DOHH2 (cell line): Measurements from ENCODE around the gene LARGE1.

Experiments
- H3F3A ChIP-seq: fragments of 200-600 bp; sonication (generic), shearing (Covaris generic); 2 replicates; pipeline ENCODE4 v1.6.0; 2016; ENCODE audit warnings: antibody characterized with exemption, mild to moderate bottlenecking; ENCODE audit not compliant: control insufficient read depth, insufficient read depth
- H3K27ac ChIP-seq: fragments of 200-600 bp; sonication (generic); 2 replicates; pipeline ENCODE4 v1.5.1; 2014; ENCODE audit warnings: low read depth, mild to moderate bottlenecking, low read length, moderate library complexity
- H3K27me3 ChIP-seq: fragments of 200-600 bp; sonication (generic); 2 replicates; pipeline ENCODE4 v1.6.1; 2014; ENCODE audit warnings: mild to moderate bottlenecking, low read length, mixed read lengths; ENCODE audit not compliant: control insufficient read depth
- H3K36me3 ChIP-seq: fragments of 200-600 bp; sonication (generic); 2 replicates; pipeline ENCODE4 v1.6.1; 2014; ENCODE audit warnings: mild to moderate bottlenecking, low read length, moderate library complexity, mixed read lengths; ENCODE audit not compliant: control insufficient read depth
- H3K4me1 ChIP-seq: fragments of 200-600 bp; sonication (generic); 2 replicates; pipeline ENCODE4 v1.6.1; 2014; ENCODE audit warnings: mild to moderate bottlenecking, low read length, mixed read lengths; ENCODE audit not compliant: control insufficient read depth
- H3K4me2 ChIP-seq: fragments of 200-600 bp; sonication (generic); 2 replicates; pipeline ENCODE4 v1.6.0; 2014; ENCODE audit warnings: mild to moderate bottlenecking, low read length, moderate library complexity
- H3K4me3 ChIP-seq: fragments of 200-600 bp; sonication (generic); 2 replicates; pipeline ENCODE4 v1.5.1; 2014; ENCODE audit warnings: mild to moderate bottlenecking, low read length, mixed read lengths
- H3K79me2 ChIP-seq: fragments of 200-600 bp; sonication (generic); 2 replicates; pipeline ENCODE4 v1.6.1; 2014; ENCODE audit warnings: mild to moderate bottlenecking, low read length, mixed read lengths; ENCODE audit not compliant: control insufficient read depth
- H3K9me2 ChIP-seq: fragments of 200-600 bp; sonication (generic); replicated peaks from 2 replicates; pipeline ENCODE4 v1.6.1; 2014; ENCODE audit warnings: mild to moderate bottlenecking, low read length, mixed read lengths; ENCODE audit not compliant: control insufficient read depth
- H3K9me3 ChIP-seq: fragments of 200-600 bp; sonication (generic); 2 replicates; pipeline ENCODE4 v1.6.1; 2014; ENCODE audit warnings: antibody characterized with exemption, low read length, mixed read lengths; ENCODE audit not compliant: control insufficient read depth, insufficient read depth
- H4K20me1 ChIP-seq: fragments of 200-600 bp; sonication (generic); 2 replicates; pipeline ENCODE4 v1.6.0; 2014; ENCODE audit warnings: low read depth, mild to moderate bottlenecking, antibody characterized with exemption, low read length, moderate library complexity; ENCODE audit not compliant: control insufficient read depth, insufficient read depth
- EZH2phosphoT487 ChIP-seq: fragments of 200-600 bp; sonication (generic); IDR thresholded peaks from 2 replicates; pipeline ENCODE4 v1.6.1; 2017; ENCODE audit warnings: borderline replicate concordance, mild to moderate bottlenecking, antibody characterized with exemption, low read length, moderate library complexity, mixed read lengths
- TF ChIP-seq, protein P1 (sequence below): fragments of 200-600 bp; sonication (generic); IDR thresholded peaks from one replicate; pipeline ENCODE4 v1.5.1; 2014; ENCODE audit warnings: antibody characterized with exemption, mild to moderate bottlenecking, low read depth, low read length; ENCODE audit not compliant: poor library complexity, severe bottlenecking

LARGE1 gene

DNA sequence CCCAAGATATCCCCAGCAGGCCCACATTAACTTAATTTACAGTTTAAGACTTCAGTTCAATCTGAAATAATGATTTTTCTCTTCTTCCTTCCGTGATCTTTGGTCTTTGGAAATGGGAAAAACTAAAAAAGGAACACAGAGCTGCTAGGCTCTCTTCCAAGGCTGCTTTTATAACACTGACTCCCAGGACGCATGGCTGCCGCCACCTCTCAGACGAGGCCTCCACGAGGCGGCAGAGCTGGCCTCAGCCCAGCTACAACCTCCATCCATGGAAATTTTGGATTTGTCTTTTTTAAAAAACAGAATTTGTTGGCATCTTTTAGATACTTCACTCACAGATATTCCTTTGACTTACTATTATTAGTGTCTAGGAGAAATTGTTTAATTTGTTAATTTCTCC lies 476.6 kb downstream of the LARGE1 start:
- H3K27ac ChIP-seq, result no peak overlapping the region
- no peak overlapping the region for H3K4me2 ChIP-seq
- no peaks in the 10 kb centered on the region for H3K36me3 ChIP-seq
- no peaks in the 10 kb centered on the region for H3K4me1 ChIP-seq
- H3K9me2 ChIP-seq, result no peaks in the 10 kb centered on the region
- H3F3A ChIP-seq, result no peaks in the 10 kb centered on the region
- no peak overlapping the region for H3K4me3 ChIP-seq
- H3K27me3 ChIP-seq, result peaks cover 9% of the 10 kb centered on the region
- no peaks in the 10 kb centered on the region for H3K79me2 ChIP-seq
- TF ChIP-seq EZH2phosphoT487, result no peak
- TF ChIP-seq, protein P1, sequence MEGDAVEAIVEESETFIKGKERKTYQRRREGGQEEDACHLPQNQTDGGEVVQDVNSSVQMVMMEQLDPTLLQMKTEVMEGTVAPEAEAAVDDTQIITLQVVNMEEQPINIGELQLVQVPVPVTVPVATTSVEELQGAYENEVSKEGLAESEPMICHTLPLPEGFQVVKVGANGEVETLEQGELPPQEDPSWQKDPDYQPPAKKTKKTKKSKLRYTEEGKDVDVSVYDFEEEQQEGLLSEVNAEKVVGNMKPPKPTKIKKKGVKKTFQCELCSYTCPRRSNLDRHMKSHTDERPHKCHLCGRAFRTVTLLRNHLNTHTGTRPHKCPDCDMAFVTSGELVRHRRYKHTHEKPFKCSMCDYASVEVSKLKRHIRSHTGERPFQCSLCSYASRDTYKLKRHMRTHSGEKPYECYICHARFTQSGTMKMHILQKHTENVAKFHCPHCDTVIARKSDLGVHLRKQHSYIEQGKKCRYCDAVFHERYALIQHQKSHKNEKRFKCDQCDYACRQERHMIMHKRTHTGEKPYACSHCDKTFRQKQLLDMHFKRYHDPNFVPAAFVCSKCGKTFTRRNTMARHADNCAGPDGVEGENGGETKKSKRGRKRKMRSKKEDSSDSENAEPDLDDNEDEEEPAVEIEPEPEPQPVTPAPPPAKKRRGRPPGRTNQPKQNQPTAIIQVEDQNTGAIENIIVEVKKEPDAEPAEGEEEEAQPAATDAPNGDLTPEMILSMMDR, result no peak
- no peaks in the 10 kb centered on the region for H3K9me3 ChIP-seq
- H4K20me1 ChIP-seq, result no peaks in the 10 kb centered on the region

DNA sequence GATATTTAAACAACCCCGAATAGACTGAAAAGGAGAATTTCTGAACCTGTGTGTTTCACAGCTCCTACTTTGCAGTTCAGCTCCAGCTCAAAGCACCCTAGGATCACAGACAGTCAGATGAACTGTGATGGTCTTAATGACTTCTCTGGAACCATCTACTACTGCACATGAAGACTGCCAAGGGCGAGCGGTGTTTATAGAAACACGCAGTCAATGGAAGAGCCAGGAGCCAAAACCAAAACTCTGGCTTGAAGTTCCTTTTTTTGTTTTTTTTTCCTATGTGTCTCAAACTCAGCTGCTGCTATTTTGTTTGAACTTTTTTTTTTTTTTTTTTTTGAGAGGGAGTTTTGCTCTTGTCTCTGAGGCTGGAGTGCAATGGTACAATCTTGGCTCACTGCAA lies 479.5 kb downstream of the LARGE1 start:
- H3K4me2 ChIP-seq, result no peak overlapping the region
- no peak overlapping the region for H3K4me3 ChIP-seq
- H3K9me2 ChIP-seq, result no peaks in the 10 kb centered on the region
- TF ChIP-seq EZH2phosphoT487, result no peak
- TF ChIP-seq, protein P1, result no peak
- H3K4me1 ChIP-seq, result no peaks in the 10 kb centered on the region
- H3K79me2 ChIP-seq, result no peaks in the 10 kb centered on the region
- H4K20me1 ChIP-seq, result no peaks in the 10 kb centered on the region
- H3K9me3 ChIP-seq, result no peaks in the 10 kb centered on the region
- H3K27me3 ChIP-seq, result peaks cover 10% of the 10 kb centered on the region; the same call in 1 of the 2 replicates
- no peaks in the 10 kb centered on the region for H3K36me3 ChIP-seq
- H3K27ac ChIP-seq, result no peak overlapping the region
- H3F3A ChIP-seq, result no peaks in the 10 kb centered on the region

DNA sequence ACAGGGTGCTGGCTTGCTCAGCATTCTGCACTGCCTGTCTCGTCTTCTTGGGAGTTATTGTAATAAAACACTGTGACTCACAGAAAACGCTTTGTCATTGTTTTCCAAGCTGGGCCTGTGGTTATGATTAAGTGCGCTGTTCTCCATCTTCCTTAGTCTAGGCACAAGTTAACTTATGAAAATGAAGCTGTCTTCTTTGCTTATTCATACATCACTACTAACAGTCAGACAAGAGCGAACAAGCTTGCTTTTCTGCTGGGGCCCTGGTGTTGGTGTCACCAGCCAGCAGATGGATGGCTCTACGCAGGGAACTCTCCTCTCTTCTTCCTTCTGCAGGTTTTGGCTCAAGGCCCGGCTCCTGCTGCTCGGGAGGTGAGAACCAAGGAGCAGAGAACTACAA lies 482.0 kb downstream of the LARGE1 start:
- no peak overlapping the region for H3K27ac ChIP-seq
- no peaks in the 10 kb centered on the region for H3K9me2 ChIP-seq
- H3K4me1 ChIP-seq, result no peaks in the 10 kb centered on the region
- H3K4me3 ChIP-seq, result no peak overlapping the region
- H3K4me2 ChIP-seq, result no peak overlapping the region
- H3K36me3 ChIP-seq, result no peaks in the 10 kb centered on the region
- no peak for TF ChIP-seq EZH2phosphoT487
- TF ChIP-seq, protein P1, result no peak
- no peaks in the 10 kb centered on the region for H4K20me1 ChIP-seq
- H3K9me3 ChIP-seq, result no peaks in the 10 kb centered on the region
- peaks cover 13% of the 10 kb centered on the region; the same call in 1 of the 2 replicates for H3K27me3 ChIP-seq
- no peaks in the 10 kb centered on the region for H3F3A ChIP-seq
- no peaks in the 10 kb centered on the region for H3K79me2 ChIP-seq

DNA sequence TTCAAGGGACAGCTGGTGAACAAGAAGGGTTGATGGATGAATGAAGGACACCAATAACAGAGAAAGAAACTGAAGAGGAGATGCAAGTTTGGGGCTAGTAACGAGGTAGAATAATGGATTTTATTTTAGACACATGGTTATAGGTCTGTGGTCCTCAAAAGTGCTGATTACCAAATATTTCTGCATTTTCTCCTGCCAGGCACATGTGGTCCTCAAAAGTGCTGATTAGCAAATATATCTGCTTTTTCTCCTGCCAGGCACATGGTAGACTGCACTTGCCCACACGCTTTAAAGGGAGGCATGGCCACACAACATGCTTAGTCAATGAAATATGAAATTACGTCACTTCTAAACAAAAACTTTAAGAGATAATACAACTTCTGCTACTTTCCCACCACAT lies 489.0 kb downstream of the LARGE1 start:
- Histone ChIP-seq H3K4me2 (no peak overlapping the region), H3K4me1 (no peaks in the 10 kb centered on the region), H3K27me3 (0 out of 2 replicates have a peak, but pooled peaks cover 5% of the 10 kb centered on the region), H3K36me3 (no peaks in the 10 kb centered on the region), H3K79me2 (no peaks in the 10 kb centered on the region), H3K9me3 (no peaks in the 10 kb centered on the region), H4K20me1 (no peaks in the 10 kb centered on the region), H3K27ac (no peak overlapping the region), H3K4me3 (no peak overlapping the region), H3F3A (no peaks in the 10 kb centered on the region), H3K9me2 (no peaks in the 10 kb centered on the region)
- TF ChIP-seq, protein P1, result no peak
